ENCODE measurements around the gene GCN1.

GRCh38 chr12:120093592-120094355 lies 100.7 kb downstream of the GCN1 start:
- TF ChIP-seq POLR2AphosphoS5 (IDR thresholded peaks at IDR 0.05; ENCODE audit: low read depth, low read length) (no peak), TAF1 (IDR thresholded peaks at IDR 0.05; ENCODE audit: low read depth, low read length) (no peak), POLR2A (IDR thresholded peaks at IDR 0.05; ENCODE audit: low read depth, low read length) (no peak)
